Left renal cortex interstitium (tissue), 4 donors: ENCODE data around the gene BLOC1S1. TPM values are rescaled to one million over a fixed set of nuclear protein-coding genes. Genes with fewer than 3 reads are reported as not detected.

Experiments used
- polyA plus RNA-seq, 4 donors: library from polyadenylated mRNA; unstranded; fragments of 120-200 nt; gene quantifications; one replicate each; pipeline ENCODE4 v1.2.1, GENCODE V29; 2013; ENCODE audit not compliant: insufficient read length in 4 of 4

Gene BLOC1S1
- polyA plus RNA-seq, 4 donors = 115 to 162 (median 121) TPM

Other genes starting within 250 kb of the BLOC1S1 start
- not detected for gene OR6C70, start 245.9 kb upstream of the BLOC1S1 start, polyA plus RNA-seq
- not detected for gene OR6C68, start 223.7 kb upstream of the BLOC1S1 start, polyA plus RNA-seq
- under 1 TPM in 1 of 4 donors, not detected in 3; 0.03 TPM for gene OR6C4, start 166.4 kb upstream of the BLOC1S1 start, polyA plus RNA-seq
- not detected for gene OR2AP1, start 143.6 kb upstream of the BLOC1S1 start, polyA plus RNA-seq
- not detected for gene OR10P1, start 79.2 kb upstream of the BLOC1S1 start, polyA plus RNA-seq
- gene ITGA7, start 8.1 kb upstream of the BLOC1S1 start, polyA plus RNA-seq = 10 to 100 TPM; 20.1 to 54.8 (median 33.9) TPM
- gene RDH5, start 4.3 kb downstream of the BLOC1S1 start, polyA plus RNA-seq = 10 to 100 TPM; 18.7 to 39.4 (median 30.1) TPM
- 100 to 1,000 TPM; 607 to 729 (median 660) TPM for gene CD63, start 13.0 kb downstream of the BLOC1S1 start, polyA plus RNA-seq
- gene GDF11, start 27.1 kb downstream of the BLOC1S1 start, polyA plus RNA-seq = 10 to 100 TPM; 18.2 to 29.2 (median 23.1) TPM
- gene SARNP, start 101.7 kb downstream of the BLOC1S1 start, polyA plus RNA-seq = 100 to 1,000 TPM in 3 of 4 donors, 10 to 100 TPM in 1; 98.8 to 156 (median 114) TPM
- 10 to 100 TPM; 27.9 to 37.4 (median 31.0) TPM for gene ORMDL2, start 102.0 kb downstream of the BLOC1S1 start, polyA plus RNA-seq
- 10 to 100 TPM; 40.0 to 51.0 (median 45.3) TPM for gene DNAJC14, start 113.5 kb downstream of the BLOC1S1 start, polyA plus RNA-seq
- gene MMP19, start 126.9 kb downstream of the BLOC1S1 start, polyA plus RNA-seq = 1 to 10 TPM in 2 of 4 donors, under 1 TPM in 2; 0.69 to 1.2 (median 1.0) TPM
- gene PYM1, start 211.8 kb downstream of the BLOC1S1 start, polyA plus RNA-seq = 10 to 100 TPM; 34.9 to 41.9 (median 36.4) TPM
- 10 to 100 TPM; 15.8 to 26.4 (median 21.8) TPM for gene DGKA, start 215.1 kb downstream of the BLOC1S1 start, polyA plus RNA-seq
- 1 to 10 TPM; 3.3 to 4.6 (median 4.2) TPM for gene PMEL, start 250.0 kb downstream of the BLOC1S1 start, polyA plus RNA-seq